Fibroblast of skin of abdomen (primary cell): Measurements from ENCODE around the gene PTPRG.

Experiments used
- DNase-seq: peaks from one replicate; pipeline ENCODE4 v3.0.0-alpha.2; 2013

PTPRG gene

GRCh38 chr3:61662861-61663260 lies 101.5 kb downstream of the PTPRG start:
- no peak for DNase-seq

DNA sequence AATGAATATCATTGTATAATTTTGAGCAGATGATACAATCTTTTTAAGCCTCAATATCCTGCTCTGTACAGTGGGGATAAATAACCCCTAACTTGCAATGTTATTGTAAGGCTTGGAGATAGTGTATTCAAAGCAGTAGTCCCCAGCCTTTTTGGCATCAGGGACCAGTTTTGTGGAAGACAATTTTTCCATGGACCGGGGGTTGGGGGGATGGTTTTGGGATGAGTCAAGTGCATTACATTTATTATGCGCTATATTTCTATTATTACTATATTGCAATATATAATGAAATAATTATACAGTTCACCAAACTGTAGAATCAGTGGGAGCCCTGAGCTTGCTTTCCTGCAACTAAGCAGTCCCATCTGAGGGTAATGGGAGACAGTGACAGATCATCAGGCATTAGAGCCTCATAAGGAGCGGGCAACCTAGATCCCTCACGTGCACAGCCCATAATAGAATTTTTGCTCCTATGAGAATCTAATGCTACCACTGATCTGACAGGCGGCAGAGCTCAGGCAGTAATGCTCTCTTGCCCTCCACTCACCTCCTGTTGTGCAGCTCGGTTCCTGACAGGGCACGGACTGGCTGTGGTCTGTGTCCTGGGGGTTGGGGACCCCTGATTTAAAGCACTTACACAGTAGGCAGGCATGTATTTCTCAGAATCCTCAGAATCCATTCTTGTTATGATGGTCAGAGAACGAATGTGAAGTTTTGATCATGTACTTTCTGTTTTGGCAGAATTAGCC lies 102.2 kb downstream of the PTPRG start:
- no peak for DNase-seq

GRCh38 chr3:61664105-61664482 lies 102.7 kb downstream of the PTPRG start:
- DNase-seq: peak; percentile 98

GRCh38 chr3:61665121-61665520 lies 103.8 kb downstream of the PTPRG start:
- no peak for DNase-seq

DNA sequence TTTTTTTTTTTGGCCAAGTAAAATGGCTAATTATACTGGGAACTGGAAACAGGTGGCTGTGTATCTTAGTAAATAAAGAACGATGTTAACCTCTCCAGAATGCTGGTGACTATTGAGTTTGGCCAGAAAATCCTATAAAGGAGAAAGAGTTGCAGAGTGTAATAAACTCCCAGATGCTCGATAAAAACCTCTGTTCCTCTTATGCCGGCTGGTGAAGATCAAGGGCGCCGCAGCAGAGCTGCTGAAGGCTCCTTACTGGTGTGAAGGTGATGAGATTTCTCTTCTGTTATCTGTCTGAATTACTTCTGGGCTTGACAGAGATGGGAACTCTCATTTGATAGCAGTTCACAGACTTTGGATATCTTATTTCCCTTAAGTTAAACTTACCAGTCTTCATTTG lies 104.6 kb downstream of the PTPRG start:
- DNase-seq: no peak

DNA sequence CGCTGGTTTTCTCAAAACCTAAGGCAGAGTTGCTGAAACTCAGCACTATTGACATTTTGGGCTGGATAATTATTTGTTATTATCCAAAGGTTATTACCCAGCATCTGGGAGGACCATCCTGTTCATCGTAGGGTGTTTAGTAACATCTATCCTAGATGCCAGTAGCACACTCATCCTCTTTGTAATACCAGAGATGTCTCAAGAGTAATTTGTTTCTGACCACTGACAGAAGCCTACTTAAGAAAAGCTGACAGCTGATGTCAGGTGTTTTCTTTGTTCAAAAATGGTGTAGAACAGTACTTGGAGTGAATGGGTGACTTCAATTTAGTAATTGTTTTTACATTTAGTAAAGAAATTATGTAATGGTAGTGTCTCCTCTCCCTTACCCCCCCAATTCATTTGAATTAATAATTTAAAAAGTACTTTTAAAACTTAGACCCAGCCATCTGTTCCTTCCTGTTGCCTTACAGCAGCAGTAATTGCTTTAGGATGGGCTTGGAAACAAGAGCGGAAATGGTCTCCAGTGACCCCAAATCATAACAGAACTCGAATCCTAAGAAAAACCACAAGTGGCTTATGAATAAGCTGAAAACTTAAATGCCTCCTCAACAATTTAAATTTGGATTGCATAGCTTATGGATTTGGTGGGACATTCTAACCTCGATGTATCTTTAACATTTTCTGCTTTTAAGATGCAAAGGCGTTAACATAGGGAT lies 105.4 kb downstream of the PTPRG start:
- peak; percentile 48 for DNase-seq

DNA sequence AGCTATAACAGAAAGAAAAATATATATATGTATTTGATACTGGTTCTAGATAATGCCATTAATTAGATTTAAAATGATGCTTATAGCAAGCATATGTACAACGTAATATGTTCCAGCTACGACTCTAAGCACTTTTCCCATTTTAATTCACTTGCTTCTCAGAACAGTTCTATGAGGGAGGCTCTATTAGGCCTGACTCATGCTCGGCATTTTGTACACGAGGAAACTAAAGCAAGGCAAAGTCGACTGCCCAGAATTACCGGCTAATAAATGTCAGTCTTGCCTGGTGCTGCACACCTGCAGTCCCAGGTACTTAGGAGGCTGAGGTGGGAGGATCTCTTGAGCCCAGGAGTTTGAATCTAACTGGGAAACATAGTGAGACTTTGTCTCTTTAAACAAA lies 106.0 kb downstream of the PTPRG start:
- peak; percentile 42 for DNase-seq

GRCh38 chr3:61667814-61668213 lies 106.4 kb downstream of the PTPRG start:
- DNase-seq: peak; percentile 24

GRCh38 chr3:61668317-61668864 lies 107.0 kb downstream of the PTPRG start:
- no peak for DNase-seq

GRCh38 chr3:61669203-61669602 lies 107.8 kb downstream of the PTPRG start:
- no peak for DNase-seq

DNA sequence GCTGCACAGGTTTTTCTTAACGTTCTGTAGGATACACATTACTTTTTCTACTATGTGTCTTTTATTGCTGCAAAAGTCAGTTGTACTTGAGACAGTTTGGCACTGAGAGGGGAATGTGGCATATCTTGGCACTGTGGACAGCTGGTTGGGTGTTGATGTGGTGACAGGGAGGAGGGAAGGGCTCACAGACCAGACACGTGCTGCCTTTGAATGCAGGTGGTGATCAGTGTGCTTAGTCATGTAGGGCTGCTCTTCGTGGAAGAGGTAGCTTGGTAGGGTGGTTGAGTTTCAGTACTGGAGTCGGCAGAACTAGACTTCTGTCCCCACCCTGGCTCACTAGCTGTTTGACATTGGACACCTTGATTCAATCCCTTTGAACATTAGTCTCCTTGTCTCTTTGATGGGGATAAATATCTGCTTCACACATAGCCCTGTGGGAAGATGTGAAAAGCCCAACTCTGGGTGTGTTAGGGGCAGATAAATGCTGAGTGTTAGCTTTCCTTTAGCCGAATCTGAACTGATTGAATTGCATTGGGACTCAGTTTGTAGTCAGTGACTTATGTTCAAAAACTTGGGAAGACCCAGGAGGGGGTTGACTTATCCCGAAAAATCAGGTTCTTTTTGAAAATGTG lies 108.4 kb downstream of the PTPRG start:
- DNase-seq: no peak

DNA sequence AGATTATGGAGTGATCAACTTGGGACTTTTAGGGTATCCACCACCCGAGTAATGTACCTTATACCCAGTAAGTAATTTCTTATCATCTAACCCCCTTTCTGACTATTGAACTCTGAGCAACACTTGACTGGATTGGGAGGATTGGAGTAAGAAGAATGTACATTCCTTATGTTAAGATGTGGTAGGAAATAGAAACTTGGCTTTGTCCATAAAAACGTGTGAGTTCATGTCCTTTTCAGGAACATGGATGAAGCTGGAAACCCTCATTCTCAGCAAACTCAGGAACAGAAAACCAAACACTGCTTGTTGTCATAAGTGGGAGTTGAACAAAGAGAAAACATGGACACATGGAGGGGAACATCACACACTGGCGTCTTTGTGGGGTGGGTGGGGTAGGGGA lies 112.3 kb downstream of the PTPRG start:
- DNase-seq: no peak

DNA sequence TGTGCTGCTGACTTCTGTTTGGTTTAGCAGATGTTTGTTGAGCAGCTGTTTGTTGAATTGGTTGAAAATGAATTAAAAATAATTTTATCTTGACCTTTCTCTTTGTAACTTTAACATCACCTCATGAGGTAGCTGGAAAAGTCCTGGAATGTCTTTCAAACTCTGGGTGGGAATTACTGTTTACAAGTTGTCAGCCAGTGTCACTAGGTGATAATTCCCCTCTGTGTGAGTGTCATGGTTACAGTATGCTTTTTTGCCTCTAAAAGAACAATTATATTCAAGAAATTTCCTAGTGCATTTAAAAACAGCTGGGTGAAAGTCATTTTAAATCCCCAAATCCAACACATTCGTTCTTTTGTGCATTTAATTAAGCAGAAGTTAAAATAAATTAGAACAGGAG lies 113.2 kb downstream of the PTPRG start:
- DNase-seq: no peak

GRCh38 chr3:61679026-61679425 lies 117.7 kb downstream of the PTPRG start:
- no peak for DNase-seq

- no peak for DNase-seq
These were observed 119.2 kb downstream of the PTPRG start for GRCh38 chr3:61680617-61681016.

GRCh38 chr3:61681636-61682035 lies 120.3 kb downstream of the PTPRG start:
- DNase-seq: no peak

GRCh38 chr3:61682671-61683548 lies 121.5 kb downstream of the PTPRG start:
- DNase-seq: peak; percentile 82

- DNase-seq: no peak
These were observed 122.3 kb downstream of the PTPRG start for GRCh38 chr3:61683549-61684236.

DNA sequence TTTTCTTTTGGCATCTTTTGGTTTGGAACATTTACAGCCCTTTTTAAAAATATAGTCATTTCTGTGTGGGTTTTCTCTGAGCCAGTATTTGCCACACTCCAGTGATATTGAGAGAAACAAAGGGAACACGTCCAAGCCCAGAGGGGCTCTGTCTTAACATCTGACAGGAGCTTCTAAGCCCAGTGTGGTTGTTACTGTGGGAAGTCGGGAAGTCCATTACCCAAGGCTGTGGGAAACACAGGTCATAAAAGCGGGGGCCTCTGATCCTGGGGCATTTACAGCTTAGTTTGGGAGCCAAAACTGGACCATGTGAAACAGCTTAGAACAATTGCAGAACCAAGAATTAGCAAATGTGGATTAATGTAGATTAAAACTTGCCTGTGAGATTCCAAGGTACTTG lies 123.0 kb downstream of the PTPRG start:
- no peak for DNase-seq

DNA sequence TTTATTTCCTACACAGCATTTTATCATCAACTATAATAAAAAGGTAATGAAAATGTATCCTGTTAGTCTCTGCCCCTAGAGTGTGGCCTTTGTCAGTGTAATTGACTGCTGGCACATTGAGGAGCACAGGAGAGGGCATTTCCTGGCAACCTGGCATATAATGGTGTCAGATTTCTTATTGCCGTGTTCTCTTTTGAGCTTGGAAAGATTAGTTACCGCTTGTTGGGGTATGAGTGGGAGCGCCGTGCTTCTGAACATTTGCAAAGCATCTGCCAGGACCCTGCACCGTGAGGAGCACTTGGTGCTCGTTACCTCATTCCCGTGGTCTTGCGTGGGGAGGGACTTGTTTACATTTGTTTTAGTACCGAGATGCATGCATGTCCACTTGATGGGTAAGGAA lies 124.4 kb downstream of the PTPRG start:
- no peak for DNase-seq

DNA sequence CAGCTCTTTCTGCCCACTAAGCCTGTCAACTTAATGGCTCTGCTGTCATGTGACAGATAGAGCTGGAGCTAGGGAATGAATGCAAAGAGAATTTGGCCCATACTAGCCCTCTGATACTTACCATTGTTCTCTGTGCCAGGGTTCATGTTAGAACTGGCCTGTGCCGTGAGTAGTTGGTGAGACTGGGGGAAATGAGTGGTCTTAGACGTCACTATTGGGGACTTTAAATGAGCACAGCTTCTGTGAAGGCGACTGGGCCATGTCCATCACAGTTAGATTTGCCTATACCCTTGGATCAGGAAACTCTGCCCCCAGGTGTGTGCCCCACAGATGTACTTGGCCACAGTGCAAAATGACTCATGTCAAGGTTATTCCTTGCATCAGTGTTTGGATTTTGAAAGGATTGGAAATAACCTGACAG lies 124.9 kb downstream of the PTPRG start:
- DNase-seq: no peak

DNA sequence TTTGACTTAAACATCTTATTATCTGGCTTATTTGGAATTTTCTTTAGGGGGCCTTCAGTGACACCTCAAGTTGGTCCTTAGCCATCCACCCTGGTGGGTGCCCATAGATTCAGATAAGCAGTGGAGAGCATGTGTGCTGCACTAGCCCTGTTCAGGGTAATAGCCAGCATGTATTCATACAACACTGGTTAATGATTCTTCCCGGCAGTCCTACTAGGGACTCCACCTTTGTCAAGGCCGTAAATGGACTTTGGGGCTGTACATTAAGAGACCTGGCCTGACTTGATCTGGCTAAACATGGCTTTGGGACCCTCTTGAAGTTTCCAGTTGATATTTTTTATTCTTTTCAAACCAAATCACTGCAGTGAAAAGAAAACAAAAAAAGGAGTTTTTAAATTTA lies 125.8 kb downstream of the PTPRG start:
- DNase-seq: no peak
